D721Med (cell line): ENCODE measurements around the gene CNTNAP2.

Source experiments
- DNase-seq: peaks from one replicate; pipeline ENCODE4 v3.0.0; 2011; ENCODE audit warnings: low spot score; ENCODE audit not compliant: insufficient read length
- FAIRE-seq: peaks from 2 replicates; lab custom pipeline; 2011; peaks lifted over from hg19 to GRCh38; lab: Jason Lieb, UNC
- TF ChIP-seq, protein P1 (sequence below): IDR thresholded peaks from 2 replicates; pipeline ENCODE4 v1.5.1; 2012; ENCODE audit warnings: mild to moderate bottlenecking, control low read depth; ENCODE audit not compliant: insufficient read depth; ENCODE audit errors: missing control alignments

CNTNAP2 gene

DNA sequence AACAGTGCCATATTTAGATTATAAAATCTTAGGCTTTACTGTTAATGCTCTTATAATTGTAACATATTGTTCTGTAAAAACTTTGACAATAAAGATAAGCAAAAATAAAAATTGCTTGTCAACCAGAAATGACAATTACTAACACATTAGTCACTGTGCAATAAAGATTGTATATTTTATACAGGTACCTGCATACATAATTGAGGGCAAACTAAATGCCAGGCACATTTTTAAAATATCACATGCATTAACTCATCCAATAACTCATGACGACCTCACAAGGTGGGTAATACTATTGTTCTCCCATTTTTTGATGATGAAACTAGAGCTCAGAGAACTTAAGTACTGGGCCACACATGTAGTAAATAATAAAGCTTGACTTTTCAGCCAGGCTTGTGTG, 1453.8 kb downstream of the CNTNAP2 start:
- FAIRE-seq, result no peak
- TF ChIP-seq, protein P1, sequence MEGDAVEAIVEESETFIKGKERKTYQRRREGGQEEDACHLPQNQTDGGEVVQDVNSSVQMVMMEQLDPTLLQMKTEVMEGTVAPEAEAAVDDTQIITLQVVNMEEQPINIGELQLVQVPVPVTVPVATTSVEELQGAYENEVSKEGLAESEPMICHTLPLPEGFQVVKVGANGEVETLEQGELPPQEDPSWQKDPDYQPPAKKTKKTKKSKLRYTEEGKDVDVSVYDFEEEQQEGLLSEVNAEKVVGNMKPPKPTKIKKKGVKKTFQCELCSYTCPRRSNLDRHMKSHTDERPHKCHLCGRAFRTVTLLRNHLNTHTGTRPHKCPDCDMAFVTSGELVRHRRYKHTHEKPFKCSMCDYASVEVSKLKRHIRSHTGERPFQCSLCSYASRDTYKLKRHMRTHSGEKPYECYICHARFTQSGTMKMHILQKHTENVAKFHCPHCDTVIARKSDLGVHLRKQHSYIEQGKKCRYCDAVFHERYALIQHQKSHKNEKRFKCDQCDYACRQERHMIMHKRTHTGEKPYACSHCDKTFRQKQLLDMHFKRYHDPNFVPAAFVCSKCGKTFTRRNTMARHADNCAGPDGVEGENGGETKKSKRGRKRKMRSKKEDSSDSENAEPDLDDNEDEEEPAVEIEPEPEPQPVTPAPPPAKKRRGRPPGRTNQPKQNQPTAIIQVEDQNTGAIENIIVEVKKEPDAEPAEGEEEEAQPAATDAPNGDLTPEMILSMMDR, result no peak
- DNase-seq, result no peak

DNA sequence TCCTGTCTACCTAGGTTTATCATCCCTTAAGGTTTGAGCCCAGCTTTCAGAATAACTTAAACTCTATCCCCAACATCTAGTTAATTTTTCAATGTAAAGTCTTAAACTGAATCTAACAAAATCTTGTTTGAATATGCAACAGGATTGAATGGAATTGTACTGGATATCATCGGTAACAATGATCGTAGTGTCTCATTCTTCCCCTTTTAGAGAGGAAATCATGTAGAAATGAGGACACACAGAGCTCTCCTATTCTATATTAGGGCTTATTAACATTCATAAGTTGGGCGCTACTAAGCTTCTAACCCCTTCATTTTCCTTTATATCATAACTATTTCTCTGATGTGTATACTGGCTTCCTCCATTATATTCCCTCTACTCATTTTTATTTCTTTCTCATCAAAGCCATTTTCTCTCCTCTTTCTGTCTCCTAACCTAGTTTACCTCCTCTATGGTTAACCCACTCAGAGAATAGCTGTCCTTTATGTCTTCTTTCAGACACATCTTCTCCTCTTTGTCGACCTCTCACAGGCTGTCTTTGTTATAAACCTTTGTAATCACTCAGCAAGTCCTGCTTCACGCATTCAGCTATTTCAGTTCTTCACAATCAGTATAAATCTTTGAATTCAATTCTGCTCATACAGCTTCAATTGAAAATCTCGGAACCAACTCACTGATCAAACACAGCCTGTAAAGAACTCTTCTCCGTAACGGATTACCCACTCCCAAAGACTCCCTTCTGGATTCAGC, 1455.0 kb downstream of the CNTNAP2 start:
- no peak for FAIRE-seq
- no peak for DNase-seq
- TF ChIP-seq, protein P1, result no peak

DNA sequence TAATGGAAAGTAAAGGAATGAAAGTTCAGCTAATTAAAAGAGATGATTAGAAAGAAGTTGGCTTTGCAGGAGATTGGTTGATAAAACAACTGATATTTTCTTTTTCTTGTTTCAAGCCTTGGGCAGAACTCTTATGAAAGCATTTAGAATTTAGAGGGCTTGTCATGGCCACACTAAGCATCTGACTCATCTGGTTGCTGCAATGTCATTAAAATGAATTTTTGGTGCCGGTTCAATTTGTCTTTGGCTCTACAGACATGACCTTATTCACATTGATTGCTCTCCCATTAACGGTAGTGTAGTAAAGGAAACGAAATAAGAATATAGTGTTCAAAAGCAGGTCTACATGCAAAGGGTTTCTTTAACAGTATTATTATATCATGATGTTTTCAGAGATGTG, 1461.6 kb downstream of the CNTNAP2 start:
- TF ChIP-seq, protein P1, result no peak
- DNase-seq (no peak), FAIRE-seq (no peak)

DNA sequence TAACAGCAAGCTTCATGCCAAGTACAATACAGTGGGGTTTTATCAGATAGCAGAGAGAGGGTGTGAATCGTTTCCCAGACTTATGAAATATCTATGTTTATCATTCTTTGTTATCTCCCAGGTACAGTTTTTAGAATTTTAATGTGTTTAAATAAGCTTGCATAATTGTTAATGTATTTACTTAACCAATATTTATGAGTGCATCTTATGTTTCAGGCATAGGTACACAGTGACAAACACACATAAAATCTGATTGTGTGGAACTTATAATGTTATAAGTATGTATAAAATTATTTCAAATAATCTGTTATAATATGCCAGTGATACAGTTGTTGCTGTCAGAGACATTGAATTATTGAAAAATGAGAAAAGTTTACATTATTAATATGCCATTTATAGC, 1462.5 kb downstream of the CNTNAP2 start:
- TF ChIP-seq, protein P1, result no peak
- DNase-seq (no peak), FAIRE-seq (no peak)

DNA sequence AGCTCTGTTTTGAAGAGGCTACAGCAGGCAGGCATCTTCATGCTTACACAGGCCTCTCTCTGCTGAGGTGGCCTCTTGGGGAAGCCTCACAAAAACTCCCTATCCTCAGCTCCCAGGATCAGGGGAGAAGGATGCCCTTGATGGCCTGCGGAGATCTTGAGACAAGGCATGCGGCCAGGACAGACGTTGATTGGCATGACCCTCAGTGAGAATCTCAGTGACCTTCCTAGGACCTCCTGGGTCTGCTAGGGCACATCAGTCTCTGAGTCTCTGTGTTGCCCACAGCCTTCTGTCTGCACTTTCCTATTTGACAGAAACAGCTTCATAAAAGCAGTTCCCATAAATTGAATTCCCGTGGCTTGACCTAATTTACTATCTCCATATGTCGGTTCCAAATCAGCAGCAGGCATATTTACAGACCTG, 1468.2 kb downstream of the CNTNAP2 start:
- TF ChIP-seq, protein P1, result no peak
- FAIRE-seq (no peak), DNase-seq (no peak)

DNA sequence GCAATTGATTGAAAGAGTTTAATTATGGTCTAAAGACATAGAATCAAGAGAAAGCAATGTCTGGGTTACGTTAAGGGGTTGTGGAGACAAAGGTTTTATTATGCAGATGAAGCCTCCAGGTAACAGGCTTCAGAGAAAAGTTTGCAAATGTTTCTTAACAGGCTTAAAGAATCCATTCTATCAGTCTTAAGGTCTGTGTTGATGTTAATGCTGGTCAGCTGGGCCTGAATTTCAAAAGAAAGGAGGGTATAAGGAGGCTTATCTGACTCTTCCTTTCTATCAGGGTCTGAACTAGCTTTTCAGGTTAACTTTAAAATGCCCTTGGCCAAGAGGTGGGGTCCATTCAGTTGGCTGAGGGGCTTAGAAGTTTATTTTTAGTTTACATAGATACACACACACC, 1469.5 kb downstream of the CNTNAP2 start:
- TF ChIP-seq, protein P1, result no peak
- DNase-seq (no peak), FAIRE-seq (no peak)

DNA sequence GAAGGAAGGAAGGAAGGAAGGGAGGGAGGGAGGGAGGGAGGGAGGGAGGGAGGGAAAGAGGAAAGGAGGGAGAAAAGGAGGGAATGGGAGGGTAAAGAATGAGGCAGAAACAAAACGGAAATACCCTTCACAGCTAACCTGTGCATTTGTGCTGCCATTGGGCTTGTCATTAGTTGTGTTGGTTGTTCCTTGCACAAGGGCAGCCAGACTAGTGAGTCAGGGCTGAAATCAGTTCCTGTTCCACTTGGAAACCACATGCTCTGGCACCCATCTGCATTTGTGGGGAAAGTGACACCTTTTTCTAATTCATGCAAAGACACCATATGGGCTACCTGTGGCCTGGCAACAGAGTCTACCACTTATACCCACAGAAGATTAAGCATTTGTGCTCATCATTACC, 1469.9 kb downstream of the CNTNAP2 start:
- FAIRE-seq (no peak), DNase-seq (no peak)
- TF ChIP-seq, protein P1, result no peak
